NCI-H82 (cell line): ENCODE measurements around the gene TMEM266.

ENCODE experiments used
- DNase-seq: peaks from one replicate; lab custom pipeline; 2025; lab: John Stamatoyannopoulos, UW

The TMEM266 gene

DNA sequence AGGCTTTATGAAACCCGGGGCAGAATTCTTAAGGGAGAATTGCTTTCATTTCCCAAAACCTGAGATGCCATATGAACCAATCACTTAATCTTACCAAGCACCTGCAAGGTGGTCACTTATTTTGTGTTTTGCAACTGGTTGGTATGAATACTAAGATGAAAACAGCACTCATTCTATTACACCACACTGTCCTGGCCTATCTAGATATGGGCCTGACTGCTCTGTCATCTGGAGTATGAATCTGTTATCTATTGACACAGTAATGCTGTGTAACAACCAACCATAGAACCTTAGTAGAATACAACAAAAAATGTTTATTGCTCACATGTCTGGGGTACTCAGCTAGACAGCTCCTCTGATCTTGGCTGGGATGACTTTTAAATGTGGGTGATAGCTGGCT is 74.8 kb downstream of the TMEM266 start:
- no peak for DNase-seq

DNA sequence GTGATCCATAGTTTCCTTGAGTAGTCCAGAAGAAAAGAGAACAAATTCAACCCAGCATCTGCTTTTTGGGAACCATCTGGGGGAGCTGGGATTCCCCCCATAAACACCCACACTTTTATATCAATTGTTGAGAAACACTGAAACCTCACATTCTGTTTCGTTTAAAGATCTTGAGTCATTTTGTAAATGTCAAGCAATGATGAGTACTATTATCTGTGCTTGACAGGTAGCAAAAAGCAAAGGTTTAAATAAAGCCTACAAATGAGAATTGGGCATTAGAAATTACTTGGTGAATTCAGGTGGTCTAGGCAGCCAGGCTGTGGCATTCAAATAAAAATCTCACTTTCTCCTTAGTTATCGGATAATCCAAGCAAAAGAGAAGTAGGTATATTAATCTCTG is 75.7 kb downstream of the TMEM266 start:
- no peak for DNase-seq

DNA sequence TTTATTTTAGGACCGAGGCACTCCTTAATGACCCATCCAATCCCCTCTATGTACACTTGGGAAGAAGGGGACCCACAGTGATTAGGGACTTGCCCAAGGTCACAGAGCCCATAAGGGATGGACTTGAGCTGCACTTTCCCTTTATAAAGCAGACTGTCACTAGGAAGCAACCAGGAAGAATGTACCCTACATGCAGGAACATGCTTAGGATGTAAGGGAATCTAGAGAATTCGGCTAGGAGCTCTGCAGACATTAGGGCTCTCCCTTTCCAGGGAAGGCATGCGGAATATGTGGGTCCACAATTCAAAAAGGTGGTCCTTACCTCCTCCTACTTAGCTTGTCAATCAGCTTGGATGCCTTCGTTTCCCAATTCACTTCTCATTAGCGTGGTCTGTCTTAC is 78.7 kb downstream of the TMEM266 start:
- DNase-seq, result no peak

DNA sequence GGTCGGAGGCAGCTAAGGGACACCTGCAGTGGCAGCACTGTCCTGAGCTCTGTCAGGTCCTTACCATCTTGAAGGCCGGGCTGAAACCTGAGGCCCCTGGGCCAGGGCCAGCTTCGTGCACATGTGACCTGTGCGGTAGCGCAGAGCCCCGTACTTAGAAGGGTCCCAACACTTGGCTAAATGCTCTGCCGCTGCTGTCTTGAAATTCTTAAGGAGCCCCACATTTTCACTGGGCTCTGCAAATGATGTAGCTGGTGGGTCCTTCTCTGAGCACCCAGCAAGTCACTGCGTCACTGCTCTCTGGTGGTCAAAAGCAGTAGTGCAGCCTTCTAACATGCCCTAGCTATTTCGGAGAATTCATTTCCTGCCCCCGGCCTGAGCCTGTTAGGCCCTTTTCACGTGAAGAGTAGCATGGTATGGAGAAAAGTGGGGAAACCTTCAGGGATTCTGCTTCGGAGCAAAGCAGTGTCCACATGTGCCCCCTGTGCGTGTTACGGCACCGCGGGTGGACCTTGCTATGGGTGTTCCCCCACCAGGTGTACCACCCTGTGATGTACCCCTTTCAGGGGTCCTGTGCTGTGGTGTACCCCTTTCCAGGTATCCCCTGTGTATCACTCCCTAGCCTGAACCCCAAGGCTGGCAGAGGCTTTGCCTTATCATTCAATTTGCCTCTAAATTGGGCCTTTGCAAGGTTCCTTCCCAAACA is 79.7 kb downstream of the TMEM266 start:
- DNase-seq, result peak; percentile 89

- no peak for DNase-seq
Measured at GRCh38 chr15:76140074-76140464, 80.3 kb downstream of the TMEM266 start.

- no peak for DNase-seq
Measured at GRCh38 chr15:76146812-76147211, 87.0 kb downstream of the TMEM266 start.

DNA sequence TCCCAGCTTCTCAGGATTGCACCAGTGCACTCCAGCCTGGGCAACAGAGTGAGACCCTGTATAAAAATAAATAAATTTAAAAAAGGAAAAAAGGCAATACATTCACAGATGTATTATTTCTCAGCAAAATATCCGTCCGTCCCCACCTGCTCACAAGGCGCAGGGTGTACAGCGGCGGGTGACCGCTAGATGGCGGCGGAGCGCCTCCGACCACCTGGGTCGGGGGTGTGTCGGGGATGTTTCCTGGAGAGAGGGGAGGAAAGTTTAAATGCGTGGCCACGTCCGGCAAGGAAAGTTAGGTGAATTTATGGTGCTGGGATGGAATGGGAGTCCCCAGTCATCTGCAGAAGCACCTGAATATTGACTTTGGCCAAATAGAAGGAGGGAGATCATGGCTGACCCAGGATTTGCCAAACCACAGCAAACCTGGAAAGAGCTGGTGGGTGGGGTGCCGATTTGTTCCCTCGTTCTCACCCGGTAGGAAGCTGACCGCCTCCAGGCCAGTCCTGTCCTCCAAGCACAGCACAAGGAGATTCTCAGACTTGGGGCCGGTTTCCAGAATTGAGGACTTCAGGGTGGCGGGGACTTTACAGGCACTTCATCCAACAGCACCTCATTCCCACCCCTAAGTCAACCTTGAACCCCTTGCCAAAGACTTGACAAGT is 88.3 kb downstream of the TMEM266 start:
- DNase-seq, result peak; percentile 76

GRCh38 chr15:76149291-76149915 is 89.6 kb downstream of the TMEM266 start:
- no peak for DNase-seq

DNA sequence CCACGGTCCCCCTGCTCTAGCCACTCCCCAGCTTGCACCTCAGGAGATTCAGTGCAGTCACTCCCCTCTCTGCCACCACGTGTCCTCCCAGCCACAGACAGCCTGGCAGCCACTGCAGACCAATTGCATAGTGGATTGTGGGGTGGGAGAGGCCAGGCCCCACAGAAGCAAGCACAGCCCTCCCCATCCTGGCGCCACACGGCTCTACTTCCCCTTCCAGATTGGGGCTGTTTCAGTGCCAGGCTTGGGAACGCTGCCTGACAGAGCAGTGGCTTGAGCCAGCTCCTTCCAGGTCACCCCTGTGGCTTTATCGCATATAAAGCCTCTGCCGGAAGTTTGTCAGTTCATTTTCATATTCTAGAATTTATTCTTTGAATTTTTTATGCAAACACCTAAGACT is 90.7 kb downstream of the TMEM266 start:
- DNase-seq, result no peak

DNA sequence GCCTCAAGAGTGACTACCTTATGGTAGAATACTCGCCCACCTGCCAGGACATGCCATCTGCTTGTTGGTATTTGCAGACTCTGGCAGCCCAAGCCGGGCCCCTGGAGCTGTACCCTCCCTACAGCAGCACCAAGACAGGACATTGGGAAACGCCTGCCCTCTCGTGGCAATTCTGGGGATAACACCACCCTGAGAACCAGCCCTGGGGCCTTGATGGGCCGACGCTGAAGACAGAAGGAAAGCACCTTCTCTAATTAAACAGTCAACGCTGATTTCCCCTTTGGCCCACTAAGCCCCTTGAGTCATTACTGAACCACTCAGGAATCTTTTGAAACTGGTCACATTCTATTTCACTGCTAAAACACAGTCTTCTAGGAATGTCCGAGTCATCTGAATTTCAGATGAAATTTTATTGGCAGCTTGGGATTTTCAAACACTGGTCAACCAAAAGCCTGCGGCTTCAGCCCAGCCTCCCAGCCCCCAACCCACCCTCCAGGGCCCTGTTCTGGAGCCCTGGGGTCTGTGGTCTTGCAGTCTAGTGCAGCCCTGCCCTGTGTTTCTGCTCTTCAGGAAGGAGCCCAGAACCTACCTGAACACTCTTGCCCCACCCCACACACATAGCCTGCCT is 91.3 kb downstream of the TMEM266 start:
- peak; percentile 93 for DNase-seq

DNA sequence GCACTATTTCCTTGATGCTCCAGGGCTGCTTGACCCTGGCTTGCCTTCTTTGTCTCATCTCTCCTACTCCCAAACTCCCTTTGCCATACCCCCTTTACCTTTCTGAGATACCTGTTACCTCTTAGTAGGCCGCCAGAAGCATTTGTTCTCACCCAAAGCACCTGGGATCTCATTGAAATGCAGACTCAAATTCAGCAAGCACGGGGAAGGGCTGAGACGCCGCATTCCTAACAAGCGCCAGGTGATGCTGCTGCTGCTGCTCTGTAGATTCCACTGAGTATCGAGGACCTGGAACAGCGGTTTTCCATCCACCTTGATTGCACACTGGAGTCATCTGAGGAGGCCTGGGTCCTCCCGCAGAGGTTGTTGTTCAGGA is 91.8 kb downstream of the TMEM266 start:
- DNase-seq, result no peak

- DNase-seq, result no peak
Measured at GRCh38 chr15:76152197-76152596, 92.4 kb downstream of the TMEM266 start.

DNA sequence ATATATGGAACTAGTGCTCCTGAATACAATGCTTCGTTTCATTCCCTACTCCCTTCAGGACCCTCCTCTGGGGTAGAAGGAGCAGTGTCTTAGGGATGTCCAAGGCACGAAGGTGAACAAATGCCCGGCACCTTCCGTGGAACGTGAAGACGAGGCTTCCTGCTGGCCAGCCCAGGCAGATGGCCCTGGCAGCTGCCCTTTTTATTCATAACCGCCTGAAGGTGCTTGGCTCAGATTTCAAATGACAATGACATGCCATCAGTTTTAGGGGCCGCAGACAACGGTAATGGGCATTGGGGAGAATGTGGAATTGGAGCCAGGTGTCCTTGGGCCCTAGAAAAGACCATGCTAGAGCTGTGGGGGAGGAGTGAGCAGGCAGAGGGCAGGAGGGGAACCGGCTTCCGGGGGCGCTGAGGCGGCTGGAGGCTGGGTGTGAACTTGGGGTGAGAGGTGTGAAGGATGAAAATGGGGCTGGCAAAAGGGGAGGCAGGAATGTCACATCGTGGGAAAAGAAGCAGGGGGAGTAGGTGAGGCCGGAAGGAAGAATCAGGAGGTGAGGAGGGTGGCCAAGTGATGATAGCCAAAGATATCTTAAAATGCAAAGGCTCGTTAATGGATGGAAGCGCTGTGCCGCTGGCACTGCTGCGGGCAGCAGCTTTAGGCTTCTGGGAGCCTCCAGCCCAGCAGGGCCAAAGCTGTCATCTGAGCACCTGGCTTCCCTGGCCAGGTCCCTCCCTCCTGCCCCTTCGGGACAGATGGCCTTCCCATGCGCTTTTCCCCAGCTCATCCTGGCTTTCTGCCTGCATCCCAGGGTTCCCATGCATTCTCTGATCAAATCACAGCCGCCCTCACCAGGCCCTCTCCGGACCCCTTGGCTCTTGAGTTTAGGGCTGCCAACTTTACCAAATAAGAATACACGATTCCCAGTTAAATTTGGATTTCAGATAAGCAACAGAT is 93.7 kb downstream of the TMEM266 start:
- DNase-seq, result peak; percentile 69

DNA sequence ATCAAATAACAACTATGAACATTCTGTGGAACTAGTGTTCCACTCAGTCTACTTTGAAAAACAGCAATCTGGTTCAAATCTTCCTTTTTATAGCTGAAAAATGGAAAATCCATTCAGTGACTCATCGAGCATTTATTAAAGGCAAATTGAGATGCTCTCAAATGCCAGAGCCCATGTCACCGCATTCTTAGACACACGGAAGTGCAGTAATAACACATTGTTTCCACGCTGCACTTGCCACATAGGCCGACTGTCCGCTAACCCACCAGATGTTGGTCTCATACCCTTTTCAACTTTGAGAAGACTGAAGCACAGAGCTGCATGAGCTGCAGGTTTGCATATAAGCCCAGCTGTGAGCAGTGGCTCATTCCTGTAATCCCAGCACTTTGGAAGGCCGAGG is 95.9 kb downstream of the TMEM266 start:
- DNase-seq, result no peak

- DNase-seq, result no peak
Measured at GRCh38 chr15:76158226-76158625, 98.4 kb downstream of the TMEM266 start.

- DNase-seq, result peak; percentile 21
Measured at GRCh38 chr15:76158815-76159214, 99.0 kb downstream of the TMEM266 start.

DNA sequence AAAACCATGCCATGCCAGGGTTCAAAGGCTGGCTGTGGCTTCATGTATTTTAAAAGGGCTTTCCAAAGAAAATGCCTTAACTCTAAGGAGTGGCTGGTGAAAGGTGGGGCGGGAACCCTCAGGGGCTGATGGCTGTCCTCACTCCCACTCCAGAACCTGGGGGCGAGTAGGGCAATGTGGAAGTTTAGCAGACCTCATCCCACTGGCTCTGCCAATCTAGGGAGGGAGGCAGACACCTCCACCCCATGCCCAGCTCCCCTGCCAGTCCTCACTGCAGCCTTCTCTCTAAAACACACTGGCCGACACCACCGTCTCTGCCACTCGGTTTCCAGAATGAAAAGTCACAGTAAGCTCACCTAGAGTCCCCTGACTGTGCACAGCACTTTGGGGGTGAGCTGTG is 99.5 kb downstream of the TMEM266 start:
- no peak for DNase-seq

- DNase-seq, result no peak
Measured at GRCh38 chr15:76160426-76161152, 100.8 kb downstream of the TMEM266 start.

GRCh38 chr15:76161153-76162035 is 101.6 kb downstream of the TMEM266 start:
- DNase-seq, result no peak

GRCh38 chr15:76162036-76162398 is 102.2 kb downstream of the TMEM266 start:
- no peak for DNase-seq
